IPS-20b (cell line): ENCODE results near the gene PDE9A.

Experiments used
- H3K27ac ChIP-seq: one replicate; pipeline ENCODE4 v1.5.1; 2013; ENCODE audit warnings: low read length
- H3K27me3 ChIP-seq: 2 replicates; pipeline ENCODE4 v1.6.1; 2013; ENCODE audit warnings: mild to moderate bottlenecking, low read length, inconsistent platforms; ENCODE audit not compliant: insufficient read depth
- H3K36me3 ChIP-seq: 2 replicates; pipeline ENCODE4 v1.6.1; 2013; ENCODE audit warnings: low read depth, mild to moderate bottlenecking, inconsistent platforms, low read length, moderate library complexity; ENCODE audit not compliant: insufficient read depth
- H3K4me1 ChIP-seq: 2 replicates; pipeline ENCODE4 v1.6.1; 2013; ENCODE audit warnings: mild to moderate bottlenecking, control low read depth, inconsistent platforms, low read length, moderate library complexity; ENCODE audit not compliant: insufficient read depth
- H3K4me3 ChIP-seq: 2 replicates; pipeline ENCODE4 v1.5.1; 2013; ENCODE audit warnings: mild to moderate bottlenecking, low read length, inconsistent platforms
- H3K9ac ChIP-seq: 2 replicates; pipeline ENCODE4 v1.6.1; 2013; ENCODE audit warnings: low read depth, mild to moderate bottlenecking, inconsistent platforms, low read length, moderate library complexity
- H3K9me3 ChIP-seq: 2 replicates; pipeline ENCODE4 v1.6.1; 2013; ENCODE audit warnings: mild to moderate bottlenecking, low read depth, low read length, inconsistent platforms; ENCODE audit not compliant: insufficient read depth

Gene PDE9A

DNA sequence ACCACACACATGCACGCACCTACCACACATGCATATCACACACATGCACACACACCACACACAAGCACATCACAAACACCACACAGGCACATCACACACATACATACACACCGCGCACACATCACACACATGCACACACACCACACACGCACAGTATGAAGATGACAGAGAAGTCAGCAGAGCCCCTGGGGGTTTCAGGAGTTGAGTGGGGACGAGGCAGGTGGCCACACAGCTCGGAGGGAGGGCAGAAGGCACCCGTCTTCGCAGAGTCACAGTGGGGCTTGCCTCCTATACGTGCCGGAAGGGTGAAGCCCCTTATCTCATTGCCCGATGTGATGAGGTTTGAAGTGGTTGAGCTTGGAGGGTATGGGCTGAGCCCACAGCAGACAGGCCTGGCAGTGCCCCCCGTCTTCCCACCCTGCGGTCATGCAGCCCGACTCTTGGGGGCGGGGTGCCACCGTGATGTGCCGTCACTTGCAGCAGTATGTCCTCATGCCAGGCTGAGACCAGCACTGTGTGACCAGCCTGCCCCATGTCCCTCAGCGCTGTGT is 9.9 kb downstream of the PDE9A start:
- H3K4me1 ChIP-seq = peaks cover 10% of the 10 kb centered on the region; the same call in 1 of the 2 replicates
- no peak overlapping the region for H3K4me3 ChIP-seq
- H3K9me3 ChIP-seq = no peaks in the 10 kb centered on the region
- H3K36me3 ChIP-seq = peaks cover 14% of the 10 kb centered on the region
- no peaks in the 10 kb centered on the region for H3K27me3 ChIP-seq
- H3K27ac ChIP-seq = no peak overlapping the region
- no peak overlapping the region for H3K9ac ChIP-seq

DNA sequence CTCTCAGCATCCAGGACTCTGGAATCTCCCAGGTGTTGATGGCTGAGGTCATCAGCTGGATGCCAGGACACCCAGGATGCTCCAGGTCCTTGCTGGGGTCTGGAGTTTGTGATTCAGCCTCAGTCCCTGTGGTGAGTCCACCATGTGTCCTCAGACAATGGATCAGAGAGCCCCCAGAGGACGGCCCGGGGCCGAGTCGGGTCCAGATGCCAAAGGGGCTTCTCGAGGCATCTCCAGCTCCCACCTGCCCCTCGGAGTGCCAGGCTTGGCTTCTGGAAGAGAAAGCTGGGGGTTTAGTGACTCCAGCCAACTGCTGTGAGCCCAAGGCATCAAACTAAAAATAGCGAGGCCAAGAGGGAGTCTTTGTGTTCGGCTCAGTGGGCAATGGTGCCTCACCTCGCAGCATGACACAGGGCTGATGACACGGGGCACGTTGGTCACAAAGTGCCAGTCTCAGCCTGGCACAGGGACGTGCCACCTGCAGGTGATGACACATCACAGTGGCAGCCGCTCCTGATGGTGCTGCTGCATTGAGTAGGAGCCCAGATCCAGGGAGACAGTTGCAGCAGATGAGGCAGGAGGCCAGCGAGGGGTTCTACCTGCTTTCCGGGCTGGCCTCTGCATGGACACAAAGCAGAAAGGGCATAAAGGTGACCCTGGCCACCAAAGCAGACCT is 10.6 kb downstream of the PDE9A start:
- H3K4me1 ChIP-seq = peaks cover 16% of the 10 kb centered on the region; the same call in 1 of the 2 replicates
- no peak overlapping the region for H3K4me3 ChIP-seq
- peaks cover 14% of the 10 kb centered on the region for H3K36me3 ChIP-seq
- H3K27me3 ChIP-seq = no peaks in the 10 kb centered on the region
- H3K9ac ChIP-seq = no peak overlapping the region
- no peaks in the 10 kb centered on the region for H3K9me3 ChIP-seq
- H3K27ac ChIP-seq = no peak overlapping the region

DNA sequence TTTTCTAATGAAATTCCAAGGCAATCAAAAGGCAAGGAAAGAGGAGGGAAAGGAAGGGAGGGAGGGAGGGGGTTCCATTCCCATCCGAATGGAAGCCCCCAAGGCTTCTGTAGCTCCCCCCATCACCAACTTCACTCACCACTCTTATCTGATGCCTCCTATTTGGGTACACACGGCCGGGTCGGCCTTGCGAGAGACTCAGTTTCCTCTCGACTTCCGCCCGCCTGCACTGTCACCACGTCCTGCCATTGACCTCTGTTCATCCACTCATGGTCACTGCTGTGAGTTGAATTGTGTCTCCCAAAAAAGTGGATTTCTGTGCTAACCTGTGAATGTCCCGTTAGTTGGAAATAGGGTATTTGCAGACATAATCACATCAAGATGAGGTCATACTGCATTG is 11.2 kb downstream of the PDE9A start:
- no peaks in the 10 kb centered on the region for H3K9me3 ChIP-seq
- peaks cover 15% of the 10 kb centered on the region for H3K36me3 ChIP-seq
- no peak overlapping the region for H3K4me3 ChIP-seq
- H3K9ac ChIP-seq = no peak overlapping the region
- no peak overlapping the region for H3K27ac ChIP-seq
- H3K4me1 ChIP-seq = peaks cover 16% of the 10 kb centered on the region; the same call in 1 of the 2 replicates
- H3K27me3 ChIP-seq = no peaks in the 10 kb centered on the region

DNA sequence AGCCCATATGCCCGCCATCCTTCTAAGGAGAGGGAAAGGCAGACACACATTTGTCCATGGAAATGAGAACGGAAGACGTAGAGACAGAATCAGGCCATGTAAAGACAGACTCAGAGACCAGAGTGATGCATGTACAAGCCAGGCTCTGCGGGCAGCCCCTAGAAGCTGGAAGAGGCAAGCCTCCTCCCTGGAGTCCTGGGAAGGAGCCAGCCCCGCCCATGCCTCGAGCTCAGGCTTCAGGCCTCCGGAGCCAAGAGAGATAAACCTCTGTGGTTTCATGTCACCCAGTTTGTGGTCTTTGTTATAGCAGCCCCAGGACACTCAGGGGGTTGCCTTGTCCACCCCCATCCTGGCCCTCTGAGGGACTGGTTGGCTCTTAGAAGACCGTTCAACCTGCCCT is 11.6 kb downstream of the PDE9A start:
- no peak overlapping the region for H3K9ac ChIP-seq
- no peak overlapping the region for H3K4me3 ChIP-seq
- H3K27me3 ChIP-seq = no peaks in the 10 kb centered on the region
- peaks cover 16% of the 10 kb centered on the region; the same call in 1 of the 2 replicates for H3K4me1 ChIP-seq
- H3K9me3 ChIP-seq = no peaks in the 10 kb centered on the region
- no peak overlapping the region for H3K27ac ChIP-seq
- H3K36me3 ChIP-seq = peaks cover 19% of the 10 kb centered on the region

DNA sequence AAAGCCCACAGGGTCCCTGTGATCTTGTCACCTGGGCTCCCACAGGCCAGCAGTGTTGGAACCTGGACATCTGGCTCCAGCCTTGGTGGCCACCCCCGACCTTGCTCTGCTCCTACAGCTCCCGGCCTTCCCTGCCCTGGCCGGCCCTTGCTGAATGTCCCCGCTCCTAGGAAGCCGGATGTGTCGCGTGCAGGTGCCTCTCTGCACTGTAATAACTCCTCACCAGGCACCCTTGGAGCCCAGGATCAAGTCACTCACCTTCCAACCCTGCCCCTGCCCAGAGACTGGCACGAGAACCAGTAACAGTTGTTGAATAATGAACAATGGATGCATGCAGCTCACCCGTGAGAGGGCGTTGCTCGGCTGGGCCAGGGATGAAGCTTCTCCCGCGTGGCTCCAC is 12.1 kb downstream of the PDE9A start:
- no peaks in the 10 kb centered on the region for H3K27me3 ChIP-seq
- H3K27ac ChIP-seq = no peak overlapping the region
- no peak overlapping the region for H3K9ac ChIP-seq
- no peaks in the 10 kb centered on the region for H3K9me3 ChIP-seq
- H3K4me3 ChIP-seq = no peak overlapping the region
- H3K36me3 ChIP-seq = peaks cover 24% of the 10 kb centered on the region
- H3K4me1 ChIP-seq = peaks cover 16% of the 10 kb centered on the region; the same call in 1 of the 2 replicates

DNA sequence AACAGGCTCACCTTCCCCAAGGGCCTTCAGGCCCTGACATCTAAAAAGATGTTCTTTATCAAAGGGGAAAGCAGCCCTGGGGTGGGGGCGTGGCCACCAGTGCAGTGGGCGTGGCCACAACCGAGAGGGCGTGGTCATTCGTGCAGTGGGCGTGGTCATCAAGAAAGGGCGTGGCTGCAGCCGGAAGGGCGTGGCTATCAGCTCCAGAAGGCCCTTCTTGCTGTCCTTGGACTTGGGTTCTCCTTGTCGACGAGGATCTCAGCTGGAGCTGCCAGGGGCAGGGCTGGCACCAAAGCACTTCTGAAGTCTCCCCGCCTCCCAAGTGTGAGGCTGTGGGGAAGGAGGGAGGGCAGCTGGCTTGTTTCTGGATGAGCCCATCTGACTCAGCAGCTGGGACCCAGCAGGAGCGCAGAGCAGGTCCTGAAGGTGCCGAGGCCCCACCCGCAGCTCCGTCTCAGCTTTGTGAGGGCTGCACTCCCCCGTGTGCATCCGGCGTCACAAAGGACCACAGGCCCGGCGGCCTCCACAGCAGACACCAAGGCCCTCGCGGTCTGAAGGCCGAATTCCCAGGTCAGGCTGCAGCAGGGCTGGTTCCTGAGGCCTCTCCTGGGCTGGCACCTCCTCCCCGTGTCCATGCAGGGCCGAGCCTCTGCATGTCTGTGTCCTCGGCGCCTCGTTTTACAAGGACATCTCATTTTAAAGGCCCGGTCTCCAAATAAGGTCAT is 12.8 kb downstream of the PDE9A start:
- no peaks in the 10 kb centered on the region for H3K9me3 ChIP-seq
- no peaks in the 10 kb centered on the region for H3K27me3 ChIP-seq
- H3K4me3 ChIP-seq = no peak overlapping the region
- H3K4me1 ChIP-seq = peaks cover 19% of the 10 kb centered on the region; the same call in 1 of the 2 replicates
- no peak overlapping the region for H3K27ac ChIP-seq
- no peak overlapping the region for H3K9ac ChIP-seq
- peaks cover 28% of the 10 kb centered on the region for H3K36me3 ChIP-seq

DNA sequence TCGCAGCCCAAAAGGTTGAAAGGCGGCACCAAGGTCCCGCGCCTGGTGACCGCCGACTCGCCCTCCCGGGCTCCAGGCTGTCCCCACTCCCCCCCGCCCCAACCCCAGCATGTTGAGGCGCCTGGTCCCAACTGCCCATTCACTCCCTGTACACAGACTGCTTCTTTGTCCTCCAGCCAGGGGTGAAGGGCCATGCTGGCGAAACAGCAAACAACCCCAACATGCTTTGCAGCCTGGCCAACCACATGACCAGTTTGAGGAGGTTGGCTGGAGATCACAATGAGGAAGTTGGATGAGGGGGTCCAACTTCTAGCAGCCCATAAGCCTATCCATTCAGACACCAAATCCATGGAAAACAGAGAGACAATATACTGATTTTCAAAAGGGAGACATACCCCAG is 13.5 kb downstream of the PDE9A start:
- H3K4me1 ChIP-seq = peaks cover 21% of the 10 kb centered on the region; the same call in 1 of the 2 replicates
- H3K36me3 ChIP-seq = peaks cover 28% of the 10 kb centered on the region
- no peak overlapping the region for H3K27ac ChIP-seq
- no peaks in the 10 kb centered on the region for H3K27me3 ChIP-seq
- no peak overlapping the region for H3K4me3 ChIP-seq
- H3K9ac ChIP-seq = no peak overlapping the region
- H3K9me3 ChIP-seq = no peaks in the 10 kb centered on the region

DNA sequence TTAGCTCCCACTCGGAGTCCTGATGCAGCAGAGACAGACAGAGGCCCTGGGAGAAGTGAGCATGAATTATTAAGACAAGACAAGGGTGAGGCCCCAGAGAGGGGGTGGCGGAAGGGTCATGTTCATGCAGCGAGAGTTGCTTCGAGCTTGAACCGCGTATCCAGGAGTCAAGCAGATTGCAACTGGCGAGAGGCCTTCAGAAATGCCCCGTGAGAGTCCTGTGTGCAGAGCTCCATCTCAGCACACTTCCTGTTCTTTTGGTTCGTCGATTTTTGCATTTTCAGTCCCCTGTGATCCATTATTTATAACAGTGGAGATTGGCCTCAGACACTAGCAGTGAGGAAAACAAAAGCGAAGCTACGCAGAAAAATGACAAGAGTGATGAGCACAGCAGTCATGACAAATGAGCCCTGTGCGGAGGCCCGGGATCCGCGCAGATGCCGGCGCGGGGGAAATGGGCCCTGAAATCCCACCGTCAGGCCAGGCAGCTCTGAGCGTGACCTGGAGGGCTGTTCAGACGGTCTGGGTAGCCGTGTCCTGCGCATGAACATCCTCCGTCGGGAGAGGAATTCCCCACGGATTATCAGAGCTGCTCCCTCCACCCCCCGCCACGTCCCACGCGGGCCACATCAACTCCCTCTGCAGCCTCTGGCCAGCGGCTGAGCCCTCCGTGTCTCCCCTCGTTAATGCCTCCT is 15.0 kb downstream of the PDE9A start:
- Histone ChIP-seq H3K9me3 (no peaks in the 10 kb centered on the region), H3K27me3 (no peaks in the 10 kb centered on the region), H3K4me3 (no peak overlapping the region), H3K4me1 (peaks cover 34% of the 10 kb centered on the region; the same call in 1 of the 2 replicates), H3K27ac (no peak overlapping the region), H3K36me3 (peaks cover 14% of the 10 kb centered on the region), H3K9ac (no peak overlapping the region)

DNA sequence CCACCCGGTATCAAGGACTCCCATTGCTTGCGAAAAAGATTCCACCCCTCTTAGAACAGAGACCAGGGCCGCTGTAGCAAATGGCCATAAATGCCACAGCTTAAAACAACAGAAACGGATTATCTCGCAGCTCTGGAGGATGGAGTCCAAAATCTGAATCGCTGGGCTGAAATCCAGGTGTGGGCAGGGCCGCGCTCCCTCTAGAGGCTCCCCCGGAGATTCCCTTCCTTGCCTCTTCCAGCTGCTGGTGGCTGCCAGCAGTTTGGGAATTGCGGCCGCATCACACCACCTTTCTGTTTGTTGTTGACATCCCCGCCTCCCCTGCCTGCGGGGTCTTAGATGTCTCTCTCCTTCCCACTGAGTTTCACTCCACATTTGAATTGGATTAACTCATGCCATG is 15.6 kb downstream of the PDE9A start:
- Histone ChIP-seq H3K36me3 (peaks cover 13% of the 10 kb centered on the region), H3K27me3 (no peaks in the 10 kb centered on the region), H3K4me3 (no peak overlapping the region), H3K27ac (no peak overlapping the region), H3K4me1 (peaks cover 38% of the 10 kb centered on the region; the same call in 1 of the 2 replicates), H3K9ac (no peak overlapping the region), H3K9me3 (no peaks in the 10 kb centered on the region)

DNA sequence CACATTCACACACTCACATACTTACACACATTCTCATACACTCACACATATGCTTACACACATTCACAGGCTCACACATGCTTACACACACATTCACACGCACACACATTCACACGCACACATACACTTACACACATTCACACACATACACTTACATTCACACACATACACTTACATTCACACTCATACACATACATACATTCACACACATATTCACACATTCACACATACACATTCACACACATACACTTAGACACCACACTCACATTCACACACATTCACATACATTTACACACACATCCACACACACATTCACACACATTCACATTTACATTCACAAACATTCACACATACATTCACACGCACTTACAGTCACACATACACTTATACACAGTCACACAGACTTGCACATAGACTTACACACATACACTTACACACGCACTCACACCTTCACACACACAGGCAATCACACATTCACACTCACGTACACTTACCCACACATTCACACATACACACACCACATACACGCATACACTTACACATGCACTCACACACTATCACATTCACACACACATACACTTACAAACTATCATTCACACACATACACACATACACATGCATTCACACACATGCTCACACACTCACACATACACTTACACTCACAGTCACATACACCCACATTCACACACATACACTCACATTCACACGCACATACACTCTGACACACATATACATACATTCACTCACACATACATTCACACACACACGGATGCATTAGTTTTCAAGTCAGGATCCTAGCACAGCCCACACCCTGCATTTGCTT is 16.8 kb downstream of the PDE9A start:
- Histone ChIP-seq H3K36me3 (peaks cover 13% of the 10 kb centered on the region), H3K9me3 (no peaks in the 10 kb centered on the region), H3K27ac (no peak overlapping the region), H3K27me3 (no peaks in the 10 kb centered on the region), H3K9ac (no peak overlapping the region), H3K4me3 (no peak overlapping the region), H3K4me1 (peaks cover 47% of the 10 kb centered on the region)

DNA sequence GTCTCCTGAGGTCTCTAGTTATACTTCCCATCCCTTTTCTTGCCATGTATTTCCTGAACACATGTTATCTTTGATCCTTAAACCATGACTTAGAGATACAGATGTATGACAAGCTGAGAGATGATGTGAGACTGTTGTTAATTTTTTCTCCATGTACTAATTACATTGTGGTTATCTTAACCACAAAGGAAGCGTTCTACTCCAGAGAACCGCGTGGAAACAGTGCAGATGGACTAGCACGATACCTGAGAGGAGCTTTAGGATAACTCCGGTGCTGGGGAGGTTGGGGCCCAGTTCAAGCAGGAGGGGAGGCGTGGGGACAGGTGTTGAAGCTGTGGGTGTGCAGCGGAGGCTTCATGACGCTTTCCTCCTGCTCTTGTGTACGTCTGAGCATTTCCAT is 17.5 kb downstream of the PDE9A start:
- peaks cover 47% of the 10 kb centered on the region for H3K4me1 ChIP-seq

More for the DNA sequence above, 17.5 kb downstream of the PDE9A start:
- Histone ChIP-seq H3K9ac (no peak overlapping the region), H3K27me3 (no peaks in the 10 kb centered on the region), H3K9me3 (no peaks in the 10 kb centered on the region), H3K36me3 (peaks cover 13% of the 10 kb centered on the region), H3K27ac (no peak overlapping the region), H3K4me3 (no peak overlapping the region)
